GM23338 (cell line): Measurements from ENCODE around the gene BAHCC1. TPM values are rescaled to one million over a fixed set of nuclear protein-coding genes. Genes with fewer than 3 reads are reported as not detected.
A peak's percentile ranks its signal among the peaks of the same experiment; 100 is the strongest.

ENCODE experiments used
- ATAC-seq: fragments of 200-7000 bp; cut with Tn5 transposase; 3 replicates; pipeline ENCODE4 v1.9.1; 2020
- DNase-seq: peaks from one replicate; pipeline ENCODE4 v3.0.0-alpha.2; 2015; ENCODE audit warnings: low spot score
- H2AFZ ChIP-seq: fragments of 200-600 bp; sonication (generic); 2 replicates; pipeline ENCODE4 v1.8.0; 2016; ENCODE audit warnings: antibody characterized with exemption, mild to moderate bottlenecking, moderate library complexity
- H3F3A ChIP-seq: fragments of 200-600 bp; sonication (generic); replicated peaks from 2 replicates; pipeline ENCODE4 v1.8.0; 2017; ENCODE audit warnings: antibody characterized with exemption, mixed run types, low read depth
- H3K27ac ChIP-seq: fragments of 200-600 bp; sonication (generic); 2 replicates; pipeline ENCODE4 v1.6.1; 2016; ENCODE audit warnings: low read depth
- H3K27me3 ChIP-seq: fragments of 200-600 bp; sonication (generic); 2 replicates; pipeline ENCODE4 v1.8.0; 2016; ENCODE audit warnings: mild to moderate bottlenecking, mixed run types, moderate library complexity; ENCODE audit not compliant: insufficient read depth
- H3K36me3 ChIP-seq: fragments of 200-600 bp; sonication (generic); 2 replicates; pipeline ENCODE4 v1.8.0; 2016; ENCODE audit warnings: mild to moderate bottlenecking; ENCODE audit not compliant: insufficient read depth
- H3K4me1 ChIP-seq: fragments of 200-600 bp; sonication (generic); 2 replicates; pipeline ENCODE4 v1.8.0; 2016; ENCODE audit warnings: mild to moderate bottlenecking, moderate library complexity; ENCODE audit not compliant: insufficient read depth
- H3K4me2 ChIP-seq: fragments of 200-600 bp; sonication (generic); 2 replicates; pipeline ENCODE4 v1.7.1; 2017; ENCODE audit warnings: mixed run types
- H3K4me3 ChIP-seq: fragments of 200-600 bp; sonication (generic); 2 replicates; pipeline ENCODE4 v1.6.1; 2016; ENCODE audit warnings: mixed run types
- H3K79me2 ChIP-seq: fragments of 200-600 bp; sonication (generic); replicated peaks from 2 replicates; pipeline ENCODE4 v1.8.0; 2017; ENCODE audit warnings: mild to moderate bottlenecking; ENCODE audit not compliant: insufficient read depth
- H3K9me2 ChIP-seq: fragments of 200-600 bp; sonication (generic); 2 replicates; pipeline ENCODE4 v1.8.0; 2017; ENCODE audit not compliant: insufficient read depth
- H4K20me1 ChIP-seq: fragments of 200-600 bp; sonication (generic); replicated peaks from 2 replicates; pipeline ENCODE4 v1.8.0; 2017; ENCODE audit warnings: mild to moderate bottlenecking; ENCODE audit not compliant: insufficient read depth
- H3K27ac Mint-ChIP-seq: 2 replicates; pipeline ENCODE4 v1.8.0; 2020; ENCODE audit warnings: inconsistent platforms, mild to moderate bottlenecking, moderate library complexity, mixed read lengths
- H3K27me3 Mint-ChIP-seq: 3 replicates; pipeline ENCODE4 v1.8.0; 2022; ENCODE audit warnings: low read depth, mild to moderate bottlenecking, moderate library complexity, mixed read lengths, inconsistent platforms; ENCODE audit not compliant: insufficient read depth, poor library complexity
- H3K36me3 Mint-ChIP-seq: 3 replicates; pipeline ENCODE4 v1.8.0; 2021; ENCODE audit warnings: low read depth, mild to moderate bottlenecking, inconsistent platforms, moderate library complexity, mixed read lengths
- H3K4me1 Mint-ChIP-seq: 3 replicates; pipeline ENCODE4 v1.8.0; 2020; ENCODE audit warnings: mild to moderate bottlenecking, inconsistent platforms, mixed read lengths
- H3K4me3 Mint-ChIP-seq: 3 replicates; pipeline ENCODE4 v1.8.0; 2021; ENCODE audit warnings: moderate library complexity, mild to moderate bottlenecking, inconsistent platforms, mixed read lengths
- H3K9me3 Mint-ChIP-seq: 3 replicates; pipeline ENCODE4 v1.8.0; 2020; ENCODE audit warnings: moderate library complexity, mild to moderate bottlenecking, inconsistent platforms, mixed read lengths
- CTCF ChIP-seq, 2 experiments: fragments of 200-600 bp in 1 of 2; sonication (generic) in 1 of 2; conservative IDR thresholded peaks; 2 replicates each; pipeline versions ENCODE4 v1.5.1 to v1.6.1; 2016 to 2017; ENCODE audit warnings: antibody characterized with exemption in 2 of 2, low read depth in 2 of 2, mild to moderate bottlenecking in 2 of 2, moderate library complexity in 1 of 2
- EZH2phosphoT487 ChIP-seq: fragments of 200-600 bp; sonication (generic); IDR thresholded peaks from one replicate; pipeline ENCODE4 v1.8.1; 2018; ENCODE audit warnings: antibody characterized with exemption; ENCODE audit not compliant: unreplicated experiment
- JUNB ChIP-seq: IDR thresholded peaks from one replicate; pipeline ENCODE4 v1.6.1; 2016; ENCODE audit warnings: antibody characterized with exemption; ENCODE audit not compliant: unreplicated experiment
- NANOG ChIP-seq: IDR thresholded peaks from 2 replicates; pipeline ENCODE4 v1.6.1; 2016; ENCODE audit warnings: antibody characterized with exemption, borderline replicate concordance
- REST ChIP-seq: IDR thresholded peaks from one replicate; pipeline ENCODE4 v1.6.1; 2018; ENCODE audit warnings: antibody characterized with exemption; ENCODE audit not compliant: unreplicated experiment
- polyA plus RNA-seq: library from polyadenylated mRNA; unstranded; fragments of >200 nt; fragmentation: Nextera tagmentation; extraction: Ambion mirVana; gene quantifications from 2 replicates; pipeline ENCODE4 v1.2.1, GENCODE V29; 2016
- total RNA-seq: library from RNA; depleted of rRNA; stranded (reverse); fragments of >200 nt; shearing (Covaris generic); gene quantifications from 2 replicates; pipeline ENCODE4 v1.2.3, GENCODE V29; 2014

Gene BAHCC1
- total and polyA plus RNA-seq, 2 experiments from 2014 or later, result 0.24 to 1.1 TPM

GRCh38 chr17:81379523-81379942 lies 15.7 kb upstream of the BAHCC1 start:
- no peak for DNase-seq
- no peak overlapping the region for H3K27ac ChIP-seq
- H3K27me3 ChIP-seq, result peaks cover 9% of the 10 kb centered on the region; the same call in 1 of the 2 replicates
- H3K36me3 Mint-ChIP-seq, result no peaks in the 10 kb centered on the region
- H3K79me2 ChIP-seq, result no peaks in the 10 kb centered on the region
- no peaks in the 10 kb centered on the region for H3K9me3 Mint-ChIP-seq
- no peaks in the 10 kb centered on the region for H3K4me1 ChIP-seq
- no peak overlapping the region for H3K4me3 Mint-ChIP-seq
- peaks cover 5% of the 10 kb centered on the region for H3K27me3 Mint-ChIP-seq
- no peaks in the 10 kb centered on the region for H3K9me2 ChIP-seq
- no peak overlapping the region for H3K27ac Mint-ChIP-seq
- H3K4me3 ChIP-seq, result no peak overlapping the region
- no peaks in the 10 kb centered on the region for H3K4me1 Mint-ChIP-seq
- no peak overlapping the region for H3K4me2 ChIP-seq
- H3F3A ChIP-seq, result no peaks in the 10 kb centered on the region
- no peaks in the 10 kb centered on the region for H4K20me1 ChIP-seq
- H3K36me3 ChIP-seq, result no peaks in the 10 kb centered on the region
- no peak overlapping the region for H2AFZ ChIP-seq
- no peak for TF ChIP-seq NANOG
- TF ChIP-seq REST, result no peak
- TF ChIP-seq CTCF (conservative IDR thresholded peaks at IDR 0.05; ENCODE audit: low read depth in 2 of 2), result 0 out of 4 replicates have a peak, but pooled peaks of 1 of the 2 experiments have one; percentile 9
- TF ChIP-seq JUNB, result no peak
- ATAC-seq, result peak; percentile 32; the same call in 2 of the 3 replicates

GRCh38 chr17:81380131-81380530 lies 15.1 kb upstream of the BAHCC1 start:
- ATAC-seq, result no peak
- Mint-ChIP-seq H3K4me1 (no peaks in the 10 kb centered on the region), H3K4me3 (no peak overlapping the region), H3K9me3 (no peaks in the 10 kb centered on the region), H3K36me3 (no peaks in the 10 kb centered on the region), H3K27ac (no peak overlapping the region), H3K27me3 (peaks cover 11% of the 10 kb centered on the region)
- no peak overlapping the region for H3K4me3 ChIP-seq
- DNase-seq, result no peak
- H3K9me2 ChIP-seq, result no peaks in the 10 kb centered on the region
- no peaks in the 10 kb centered on the region for H3K79me2 ChIP-seq
- no peaks in the 10 kb centered on the region for H3F3A ChIP-seq
- H3K4me1 ChIP-seq, result no peaks in the 10 kb centered on the region
- H3K4me2 ChIP-seq, result no peak overlapping the region
- peaks cover 15% of the 10 kb centered on the region for H3K27me3 ChIP-seq
- no peak for TF ChIP-seq EZH2phosphoT487
- H3K36me3 ChIP-seq, result no peaks in the 10 kb centered on the region
- no peak overlapping the region for H3K27ac ChIP-seq
- H2AFZ ChIP-seq, result no peak overlapping the region
- H4K20me1 ChIP-seq, result no peaks in the 10 kb centered on the region
